ENCODE results near the gene CSRP1. TPM values are rescaled to one million over a fixed set of nuclear protein-coding genes. Genes with fewer than 3 reads are reported as not detected.

The CSRP1 gene
- total RNA-seq, 2 donors from 2014 or later = 16.1 to 17.7 TPM

DNA sequence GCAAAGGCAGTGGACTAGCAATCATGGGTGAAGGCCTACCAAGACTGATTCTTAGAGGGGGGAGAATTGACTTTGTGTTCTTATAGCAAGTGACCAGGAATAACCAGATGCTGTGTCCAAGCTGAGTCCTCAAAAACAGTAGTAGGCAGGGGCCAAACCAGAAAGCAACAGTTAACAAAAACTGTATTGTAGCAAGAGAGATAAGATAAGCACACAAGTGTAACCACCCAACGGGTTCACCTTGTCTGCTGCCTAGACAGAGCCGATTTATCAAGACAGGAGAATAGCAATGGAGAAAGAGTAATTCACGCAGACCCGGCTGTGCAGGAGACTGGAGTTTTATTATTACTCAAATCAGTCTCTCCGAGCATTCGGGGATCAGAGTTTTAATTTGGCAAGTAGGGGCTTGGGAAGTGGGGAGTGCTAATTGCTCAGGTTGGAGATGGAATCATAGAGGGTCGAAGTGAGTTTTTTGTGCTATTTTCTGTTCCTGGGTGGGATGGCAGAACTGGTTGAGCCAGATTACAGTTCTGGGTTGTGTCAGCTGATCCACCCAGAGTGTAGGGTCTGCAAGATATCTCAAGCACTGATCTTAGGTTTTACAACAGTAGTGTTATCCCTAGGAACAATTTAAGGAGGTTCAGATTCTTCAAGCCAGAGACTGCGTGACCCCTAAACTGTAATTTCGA, 8.3 kb upstream of the CSRP1 start:
- WGBS, 2 experiments (ENCODE audit: insufficient coverage in 1 of 2, insufficient read length in 1 of 2) = 89 to 93% methylated on average over 9 of the region's 9 CpGs
- H3K27ac Mint-ChIP-seq = no peak overlapping the region

GRCh38 chr1:201514466-201514865, 7.5 kb upstream of the CSRP1 start:
- H3K27me3 ChIP-seq (ENCODE audit: control insufficient read depth, insufficient read depth, low read length, poor library complexity, severe bottlenecking) = no peaks in the 10 kb centered on the region
- no peak overlapping the region for H3K4me3 ChIP-seq (ENCODE audit: low read length)
- H3K4me1 ChIP-seq (ENCODE audit: control insufficient read depth, insufficient read depth, low read length) = peaks cover 28% of the 10 kb centered on the region
- WGBS, 2 experiments (ENCODE audit: insufficient coverage in 1 of 2, insufficient read length in 1 of 2) = 91 to 95% methylated on average over 2 of the region's 2 CpGs
- H3K9ac ChIP-seq (ENCODE audit: extremely low read depth, low read length, poor library complexity, severe bottlenecking) = no peak overlapping the region
- Mint-ChIP-seq H3K4me3 (no peak overlapping the region), H3K27ac (no peak overlapping the region), H3K36me3 (ENCODE audit: low read depth) (no peaks in the 10 kb centered on the region), H3K4me1 (peaks cover 35% of the 10 kb centered on the region), H3K27me3 (ENCODE audit: insufficient read depth) (peaks cover 3% of the 10 kb centered on the region), H3K9me3 (no peaks in the 10 kb centered on the region)
- TF ChIP-seq, protein P1, sequence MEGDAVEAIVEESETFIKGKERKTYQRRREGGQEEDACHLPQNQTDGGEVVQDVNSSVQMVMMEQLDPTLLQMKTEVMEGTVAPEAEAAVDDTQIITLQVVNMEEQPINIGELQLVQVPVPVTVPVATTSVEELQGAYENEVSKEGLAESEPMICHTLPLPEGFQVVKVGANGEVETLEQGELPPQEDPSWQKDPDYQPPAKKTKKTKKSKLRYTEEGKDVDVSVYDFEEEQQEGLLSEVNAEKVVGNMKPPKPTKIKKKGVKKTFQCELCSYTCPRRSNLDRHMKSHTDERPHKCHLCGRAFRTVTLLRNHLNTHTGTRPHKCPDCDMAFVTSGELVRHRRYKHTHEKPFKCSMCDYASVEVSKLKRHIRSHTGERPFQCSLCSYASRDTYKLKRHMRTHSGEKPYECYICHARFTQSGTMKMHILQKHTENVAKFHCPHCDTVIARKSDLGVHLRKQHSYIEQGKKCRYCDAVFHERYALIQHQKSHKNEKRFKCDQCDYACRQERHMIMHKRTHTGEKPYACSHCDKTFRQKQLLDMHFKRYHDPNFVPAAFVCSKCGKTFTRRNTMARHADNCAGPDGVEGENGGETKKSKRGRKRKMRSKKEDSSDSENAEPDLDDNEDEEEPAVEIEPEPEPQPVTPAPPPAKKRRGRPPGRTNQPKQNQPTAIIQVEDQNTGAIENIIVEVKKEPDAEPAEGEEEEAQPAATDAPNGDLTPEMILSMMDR (conservative IDR thresholded peaks at IDR 0.05) = no peak
- no peaks in the 10 kb centered on the region for H3K36me3 ChIP-seq (ENCODE audit: control insufficient read depth, insufficient read depth, low read length)
- no peak overlapping the region for H3K27ac ChIP-seq (ENCODE audit: low read depth, low read length)
- H3K9me3 ChIP-seq (ENCODE audit: control insufficient read depth, low read length) = no peaks in the 10 kb centered on the region
- DNase-seq = no peak

More for the DNA sequence above, 8.3 kb upstream of the CSRP1 start:
- peaks cover 35% of the 10 kb centered on the region for H3K4me1 Mint-ChIP-seq
- Histone ChIP-seq H3K9me3 (ENCODE audit: control insufficient read depth, low read length) (no peaks in the 10 kb centered on the region), H3K4me1 (ENCODE audit: control insufficient read depth, insufficient read depth, low read length) (peaks cover 28% of the 10 kb centered on the region), H3K27me3 (ENCODE audit: control insufficient read depth, insufficient read depth, low read length, poor library complexity, severe bottlenecking) (no peaks in the 10 kb centered on the region), H3K36me3 (ENCODE audit: control insufficient read depth, insufficient read depth, low read length) (no peaks in the 10 kb centered on the region), H3K4me3 (ENCODE audit: low read length) (no peak overlapping the region), H3K27ac (ENCODE audit: low read depth, low read length) (no peak overlapping the region), H3K9ac (ENCODE audit: extremely low read depth, low read length, poor library complexity, severe bottlenecking) (no peak overlapping the region)
- H3K36me3 Mint-ChIP-seq (ENCODE audit: low read depth) = no peaks in the 10 kb centered on the region
- H3K9me3 Mint-ChIP-seq = no peaks in the 10 kb centered on the region
- H3K27me3 Mint-ChIP-seq (ENCODE audit: insufficient read depth) = no peaks in the 10 kb centered on the region
- no peak overlapping the region for H3K4me3 Mint-ChIP-seq
- TF ChIP-seq, protein P1 (conservative IDR thresholded peaks at IDR 0.05) = no peak
- DNase-seq = no peak

DNA sequence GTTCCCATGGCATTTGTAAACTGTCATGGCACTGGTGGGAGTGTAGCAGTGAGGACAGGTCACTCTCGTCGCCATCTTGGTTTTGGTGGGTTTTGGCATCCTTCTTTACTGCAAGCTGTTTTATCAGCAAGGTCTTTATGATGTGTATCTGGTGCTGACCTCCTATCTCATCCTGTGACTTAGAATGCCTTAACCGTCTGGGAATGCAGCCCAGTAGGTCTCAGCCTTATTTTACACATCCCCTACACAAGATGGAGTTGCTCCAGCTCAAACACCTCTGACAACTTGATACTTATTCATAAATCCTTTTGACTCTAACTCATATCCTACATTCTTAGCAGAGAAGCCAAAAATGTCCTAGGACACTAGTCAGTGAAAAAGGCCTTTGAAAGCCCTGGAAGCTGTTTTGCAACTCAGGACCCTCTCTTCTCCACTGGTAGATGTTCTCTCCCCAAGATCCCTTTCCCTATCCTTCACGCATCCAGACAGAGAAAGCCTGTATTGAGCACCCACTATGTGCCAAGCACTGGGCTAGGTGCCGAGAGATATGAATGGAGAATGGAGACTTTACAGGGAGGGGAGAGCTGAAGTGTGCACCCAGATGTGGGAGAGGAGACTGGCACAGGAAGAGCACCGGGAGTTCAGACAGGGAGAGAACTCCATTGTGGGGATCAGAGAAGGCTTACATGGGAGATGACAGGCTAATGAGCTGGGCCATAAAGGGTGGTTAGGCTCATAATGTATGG, 6.7 kb upstream of the CSRP1 start:
- Histone ChIP-seq H3K9me3 (ENCODE audit: control insufficient read depth, low read length) (no peaks in the 10 kb centered on the region), H3K27ac (ENCODE audit: low read depth, low read length) (no peak overlapping the region), H3K4me1 (ENCODE audit: control insufficient read depth, insufficient read depth, low read length) (peaks cover 28% of the 10 kb centered on the region), H3K36me3 (ENCODE audit: control insufficient read depth, insufficient read depth, low read length) (no peaks in the 10 kb centered on the region), H3K9ac (ENCODE audit: extremely low read depth, low read length, poor library complexity, severe bottlenecking) (peak overlapping the region; percentile 47), H3K27me3 (ENCODE audit: control insufficient read depth, insufficient read depth, low read length, poor library complexity, severe bottlenecking) (no peaks in the 10 kb centered on the region), H3K4me3 (ENCODE audit: low read length) (no peak overlapping the region)
- WGBS, 2 experiments (ENCODE audit: insufficient coverage in 1 of 2, insufficient read length in 1 of 2) = 89 to 91% methylated on average over 3 to 6 of the region's 6 CpGs
- H3K36me3 Mint-ChIP-seq (ENCODE audit: low read depth) = no peaks in the 10 kb centered on the region
- H3K9me3 Mint-ChIP-seq = no peaks in the 10 kb centered on the region
- no peak for DNase-seq
- TF ChIP-seq, protein P1 (conservative IDR thresholded peaks at IDR 0.05) = no peak
- H3K27me3 Mint-ChIP-seq (ENCODE audit: insufficient read depth) = peaks cover 11% of the 10 kb centered on the region
- no peak overlapping the region for H3K4me3 Mint-ChIP-seq
- H3K27ac Mint-ChIP-seq = peak overlapping the region; percentile 78
- H3K4me1 Mint-ChIP-seq = peaks cover 35% of the 10 kb centered on the region
